Placental pericyte (primary cell): Measurements from ENCODE around the gene VPS50. TPM values are rescaled to one million over a fixed set of nuclear protein-coding genes. Genes with fewer than 3 reads are reported as not detected.

ENCODE experiments used
- total RNA-seq: library from RNA; depleted of rRNA; stranded (reverse); fragments of >200 nt; gene quantifications from 2 replicates; pipeline ENCODE4 v1.2.3, GENCODE V29; 2012

Gene VPS50
- 26.0 and 32.4 TPM in 2 replicates for total RNA-seq

DNA sequence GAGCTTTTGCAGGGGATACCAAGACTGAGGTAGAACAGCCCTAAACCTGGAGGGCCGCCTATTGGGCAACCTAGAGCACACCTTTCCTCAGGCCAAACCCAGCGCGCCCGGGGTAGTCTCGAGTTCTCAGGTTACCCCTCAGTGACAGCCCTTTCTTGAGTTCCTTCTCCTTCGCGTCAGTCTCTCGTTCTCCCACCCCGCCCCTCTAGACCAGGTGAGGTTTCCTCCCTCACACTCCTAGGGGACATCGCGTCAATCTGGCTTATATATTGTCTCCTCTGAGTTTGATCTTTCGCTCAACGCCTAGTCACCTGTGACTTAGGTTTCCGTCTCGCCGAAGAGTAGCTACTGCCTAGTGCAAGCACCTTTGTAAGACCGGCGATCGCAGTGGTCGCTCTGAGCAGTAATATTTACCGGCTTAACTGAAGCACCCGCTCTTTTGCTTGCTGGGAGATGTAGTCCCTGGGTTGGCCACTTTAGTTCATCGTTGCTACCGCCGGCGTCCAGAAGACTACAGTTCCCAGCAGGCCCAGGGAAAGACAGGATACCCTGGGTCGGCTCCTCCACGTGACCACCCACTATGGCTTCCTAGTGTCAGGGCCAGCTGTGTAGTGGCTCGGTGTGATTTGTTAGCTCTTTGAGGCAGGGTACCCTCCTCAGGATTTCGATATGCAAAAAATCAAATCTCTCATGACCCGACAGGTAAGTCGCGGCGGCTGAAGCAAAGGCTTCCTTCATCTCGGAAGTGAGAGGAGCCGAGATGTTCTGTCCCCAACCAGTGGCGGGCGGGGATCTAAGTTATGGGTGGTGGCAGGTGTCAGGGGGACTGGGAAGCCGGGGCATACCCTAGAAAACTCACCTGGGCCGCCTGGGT is at the start of gene VPS50:
TSS of gene VPS50 (plus strand) at position 568 of the 874 bp plus-strand sequence. CDS start at position 670, 102 bp downstream.

DNA sequence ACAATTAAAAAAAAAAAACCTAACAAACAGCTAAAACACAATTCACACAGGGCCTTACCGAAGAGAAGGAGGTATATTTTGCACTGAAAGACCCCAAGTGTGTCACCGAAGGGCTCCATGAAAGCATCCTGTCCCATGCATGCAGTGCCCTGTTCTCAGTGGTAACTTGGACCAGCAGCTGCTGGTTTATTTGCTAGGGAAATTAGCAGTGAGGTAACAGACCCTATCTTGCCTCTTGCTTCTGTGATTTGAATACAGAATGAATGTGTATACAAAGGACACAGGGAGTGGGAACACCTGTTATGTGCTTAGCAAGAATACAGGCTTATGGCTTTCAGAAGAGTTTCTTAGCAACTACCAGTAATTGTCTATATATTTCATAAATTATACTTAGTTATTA is 5.9 kb upstream of the VPS50 start, which contains the start of gene HEPACAM2:
TSS of gene HEPACAM2 (minus strand) at position 160 of the 400 bp plus-strand sequence.

Other genes with a start within 250 kb of the VPS50 start
- gene SAMD9, start 114.4 kb upstream of the VPS50 start, total RNA-seq = 8.8 and 35.1 TPM in 2 replicates
- gene SAMD9L, start 84.0 kb upstream of the VPS50 start, total RNA-seq = 6.1 and 36.1 TPM in 2 replicates
- gene HEPACAM2, start 5.9 kb upstream of the VPS50 start, total RNA-seq = not detected in 2 replicates